D721Med (cell line): ENCODE results near the gene CCDC38.

Experiments used
- DNase-seq: peaks from one replicate; pipeline ENCODE4 v3.0.0; 2011; ENCODE audit warnings: low spot score; ENCODE audit not compliant: insufficient read length
- FAIRE-seq: peaks from 2 replicates; lab custom pipeline; 2011; peaks lifted over from hg19 to GRCh38; lab: Jason Lieb, UNC
- TF ChIP-seq, protein P1 (sequence below): IDR thresholded peaks from 2 replicates; pipeline ENCODE4 v1.5.1; 2012; ENCODE audit warnings: mild to moderate bottlenecking, control low read depth; ENCODE audit not compliant: insufficient read depth; ENCODE audit errors: missing control alignments

Gene CCDC38

DNA sequence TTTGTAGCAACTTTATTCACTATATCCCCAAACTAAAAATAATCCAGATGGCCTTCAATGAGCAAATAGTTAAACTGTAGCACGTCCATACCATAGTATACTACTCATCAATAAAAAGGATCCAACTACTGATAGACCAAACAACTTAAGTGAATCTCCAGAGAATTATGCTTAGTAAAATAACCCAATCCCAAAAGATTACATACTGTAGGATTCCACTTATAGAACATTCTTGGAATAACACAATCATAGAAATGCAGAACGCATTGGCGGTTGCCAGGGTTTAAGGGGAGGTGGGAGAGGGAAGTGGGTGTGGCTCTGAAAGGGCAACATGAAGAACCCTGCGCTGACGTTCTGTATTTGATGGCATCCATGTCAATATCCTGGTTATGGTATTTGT is 55.1 kb downstream of the CCDC38 start:
- FAIRE-seq (no peak), DNase-seq (no peak)
- TF ChIP-seq, protein P1, sequence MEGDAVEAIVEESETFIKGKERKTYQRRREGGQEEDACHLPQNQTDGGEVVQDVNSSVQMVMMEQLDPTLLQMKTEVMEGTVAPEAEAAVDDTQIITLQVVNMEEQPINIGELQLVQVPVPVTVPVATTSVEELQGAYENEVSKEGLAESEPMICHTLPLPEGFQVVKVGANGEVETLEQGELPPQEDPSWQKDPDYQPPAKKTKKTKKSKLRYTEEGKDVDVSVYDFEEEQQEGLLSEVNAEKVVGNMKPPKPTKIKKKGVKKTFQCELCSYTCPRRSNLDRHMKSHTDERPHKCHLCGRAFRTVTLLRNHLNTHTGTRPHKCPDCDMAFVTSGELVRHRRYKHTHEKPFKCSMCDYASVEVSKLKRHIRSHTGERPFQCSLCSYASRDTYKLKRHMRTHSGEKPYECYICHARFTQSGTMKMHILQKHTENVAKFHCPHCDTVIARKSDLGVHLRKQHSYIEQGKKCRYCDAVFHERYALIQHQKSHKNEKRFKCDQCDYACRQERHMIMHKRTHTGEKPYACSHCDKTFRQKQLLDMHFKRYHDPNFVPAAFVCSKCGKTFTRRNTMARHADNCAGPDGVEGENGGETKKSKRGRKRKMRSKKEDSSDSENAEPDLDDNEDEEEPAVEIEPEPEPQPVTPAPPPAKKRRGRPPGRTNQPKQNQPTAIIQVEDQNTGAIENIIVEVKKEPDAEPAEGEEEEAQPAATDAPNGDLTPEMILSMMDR = no peak

DNA sequence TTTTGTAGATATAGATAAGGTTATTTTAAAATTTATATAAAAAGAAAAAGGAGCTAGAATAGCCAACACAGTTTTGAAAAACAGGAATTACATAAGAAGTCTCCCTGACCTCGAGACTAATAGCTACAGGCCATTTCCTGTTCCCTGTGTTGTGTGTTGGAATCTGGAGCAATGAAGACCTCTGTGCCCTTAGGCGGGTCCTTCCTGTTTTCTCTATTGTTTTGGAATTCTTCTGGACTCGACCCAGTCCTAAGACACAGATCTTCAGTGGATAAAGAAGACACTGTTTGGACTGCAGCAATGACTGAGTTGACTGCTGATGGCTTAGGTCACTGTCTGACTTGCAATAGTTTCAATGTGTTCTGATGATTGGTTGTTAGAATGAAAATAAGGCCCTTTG is 57.4 kb downstream of the CCDC38 start:
- TF ChIP-seq, protein P1 = no peak
- FAIRE-seq = no peak
- DNase-seq = no peak

DNA sequence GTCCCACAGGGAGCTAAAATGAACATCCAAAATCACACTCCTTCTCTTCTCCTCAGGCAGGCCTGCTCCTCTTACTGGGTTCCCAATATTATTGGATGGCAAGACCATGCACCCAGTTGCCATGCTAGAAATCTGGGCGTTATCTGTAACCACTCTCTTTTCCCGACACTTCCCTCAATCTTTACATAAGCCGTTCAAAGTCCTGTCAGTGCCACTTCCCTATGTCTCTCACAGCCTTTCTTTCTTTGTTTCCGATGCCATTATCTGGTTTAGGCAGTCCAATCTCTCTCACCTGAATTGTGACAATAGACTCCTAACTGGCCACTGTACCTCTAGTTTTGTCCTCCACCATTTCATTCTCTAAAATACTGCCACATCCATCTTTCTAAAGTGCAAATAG is 59.5 kb downstream of the CCDC38 start:
- TF ChIP-seq, protein P1 = no peak
- no peak for DNase-seq
- no peak for FAIRE-seq

DNA sequence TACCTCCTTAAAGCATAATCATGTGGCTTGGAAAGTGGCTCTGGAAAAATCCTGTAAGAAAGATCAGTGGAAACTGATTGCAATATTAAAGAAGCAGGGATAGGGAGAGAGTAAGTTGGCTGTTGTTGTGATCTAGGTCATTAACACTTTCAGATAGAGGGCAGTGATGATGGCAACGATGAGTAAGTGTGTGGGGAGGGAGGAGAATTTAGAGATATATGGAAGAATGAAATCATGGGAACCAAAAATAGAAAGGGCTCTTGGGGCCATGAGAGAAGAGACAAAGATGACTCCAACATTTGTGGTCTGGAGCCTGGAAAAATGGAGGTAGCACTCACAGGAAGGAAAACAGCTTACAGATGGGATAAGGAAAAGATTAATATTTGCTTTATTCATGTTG is 60.3 kb downstream of the CCDC38 start:
- TF ChIP-seq, protein P1 = no peak
- no peak for DNase-seq
- FAIRE-seq = no peak

DNA sequence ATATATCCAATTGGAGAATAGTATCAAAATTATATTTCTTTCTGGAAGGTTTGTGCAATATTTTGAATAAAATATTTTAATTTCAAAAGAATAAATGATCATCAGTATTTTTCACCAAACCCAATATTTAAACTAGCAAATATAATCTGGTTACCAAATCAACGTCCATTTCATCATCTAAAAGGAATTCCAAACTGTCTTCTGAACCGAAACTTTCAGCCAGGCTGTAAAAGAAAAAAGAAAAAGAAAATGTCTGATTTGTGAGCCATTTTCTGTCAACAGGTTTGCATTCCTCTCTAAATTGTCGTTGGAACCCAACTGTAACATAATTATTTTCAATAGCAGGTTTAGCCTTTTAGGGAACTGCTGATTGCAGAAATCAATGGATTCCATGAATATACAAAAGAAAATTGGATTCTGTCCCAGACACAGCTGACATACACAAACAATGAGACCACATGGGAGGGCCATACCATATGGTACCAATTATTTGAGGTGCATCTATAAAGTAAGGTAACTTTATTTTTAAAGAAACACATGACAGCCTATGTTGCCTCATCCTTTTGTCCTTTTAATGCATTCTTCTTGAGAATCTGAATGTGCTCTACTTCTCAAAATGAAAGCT is 61.0 kb downstream of the CCDC38 start:
- DNase-seq (no peak), FAIRE-seq (no peak)
- TF ChIP-seq, protein P1 = no peak

DNA sequence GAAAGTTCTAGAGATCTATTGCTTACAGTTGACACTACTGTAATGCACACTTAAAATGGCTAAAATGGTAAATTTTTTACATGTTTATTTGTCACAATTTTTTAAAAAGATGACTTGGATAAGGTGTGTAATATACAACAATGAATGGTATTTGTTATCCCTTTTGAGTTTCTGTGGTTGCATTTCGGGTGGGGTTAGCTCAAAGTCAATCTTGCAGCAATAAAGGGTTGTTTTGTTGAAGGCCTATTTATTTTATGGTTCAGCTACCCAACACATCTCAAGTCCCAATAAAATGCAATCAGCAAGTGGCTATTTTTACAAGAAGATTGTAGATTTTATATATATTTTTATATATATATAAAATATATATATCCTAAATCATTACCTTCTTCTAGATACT is 61.5 kb downstream of the CCDC38 start:
- TF ChIP-seq, protein P1 = no peak
- FAIRE-seq (no peak), DNase-seq (no peak)

DNA sequence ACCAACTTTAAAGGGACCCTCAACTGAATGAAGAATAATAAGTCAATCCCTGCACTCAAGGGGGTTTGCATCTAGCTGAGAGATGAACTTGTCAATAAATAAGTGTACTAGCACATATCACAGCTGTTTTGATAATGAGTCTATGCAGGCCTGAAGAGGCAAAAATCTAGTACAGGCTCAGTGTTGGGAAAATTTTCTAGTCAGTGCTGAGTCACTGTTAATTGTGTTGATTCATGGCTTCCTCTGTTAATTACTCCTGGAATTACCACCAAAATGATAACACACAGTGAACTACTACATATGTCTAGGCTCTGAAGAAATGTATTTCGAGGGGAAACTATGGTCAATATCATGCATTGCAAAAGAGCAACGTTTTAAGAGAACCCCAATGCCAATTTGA is 64.8 kb downstream of the CCDC38 start:
- FAIRE-seq = no peak
- TF ChIP-seq, protein P1 = no peak
- no peak for DNase-seq
